Measurements from ENCODE around the gene SH3PXD2B. TPM values are rescaled to one million over a fixed set of nuclear protein-coding genes. Genes with fewer than 3 reads are reported as not detected.

The SH3PXD2B gene
- total RNA-seq, 1 experiment from 2014 or later: 64.1 TPM

- TF ChIP-seq, protein P1, sequence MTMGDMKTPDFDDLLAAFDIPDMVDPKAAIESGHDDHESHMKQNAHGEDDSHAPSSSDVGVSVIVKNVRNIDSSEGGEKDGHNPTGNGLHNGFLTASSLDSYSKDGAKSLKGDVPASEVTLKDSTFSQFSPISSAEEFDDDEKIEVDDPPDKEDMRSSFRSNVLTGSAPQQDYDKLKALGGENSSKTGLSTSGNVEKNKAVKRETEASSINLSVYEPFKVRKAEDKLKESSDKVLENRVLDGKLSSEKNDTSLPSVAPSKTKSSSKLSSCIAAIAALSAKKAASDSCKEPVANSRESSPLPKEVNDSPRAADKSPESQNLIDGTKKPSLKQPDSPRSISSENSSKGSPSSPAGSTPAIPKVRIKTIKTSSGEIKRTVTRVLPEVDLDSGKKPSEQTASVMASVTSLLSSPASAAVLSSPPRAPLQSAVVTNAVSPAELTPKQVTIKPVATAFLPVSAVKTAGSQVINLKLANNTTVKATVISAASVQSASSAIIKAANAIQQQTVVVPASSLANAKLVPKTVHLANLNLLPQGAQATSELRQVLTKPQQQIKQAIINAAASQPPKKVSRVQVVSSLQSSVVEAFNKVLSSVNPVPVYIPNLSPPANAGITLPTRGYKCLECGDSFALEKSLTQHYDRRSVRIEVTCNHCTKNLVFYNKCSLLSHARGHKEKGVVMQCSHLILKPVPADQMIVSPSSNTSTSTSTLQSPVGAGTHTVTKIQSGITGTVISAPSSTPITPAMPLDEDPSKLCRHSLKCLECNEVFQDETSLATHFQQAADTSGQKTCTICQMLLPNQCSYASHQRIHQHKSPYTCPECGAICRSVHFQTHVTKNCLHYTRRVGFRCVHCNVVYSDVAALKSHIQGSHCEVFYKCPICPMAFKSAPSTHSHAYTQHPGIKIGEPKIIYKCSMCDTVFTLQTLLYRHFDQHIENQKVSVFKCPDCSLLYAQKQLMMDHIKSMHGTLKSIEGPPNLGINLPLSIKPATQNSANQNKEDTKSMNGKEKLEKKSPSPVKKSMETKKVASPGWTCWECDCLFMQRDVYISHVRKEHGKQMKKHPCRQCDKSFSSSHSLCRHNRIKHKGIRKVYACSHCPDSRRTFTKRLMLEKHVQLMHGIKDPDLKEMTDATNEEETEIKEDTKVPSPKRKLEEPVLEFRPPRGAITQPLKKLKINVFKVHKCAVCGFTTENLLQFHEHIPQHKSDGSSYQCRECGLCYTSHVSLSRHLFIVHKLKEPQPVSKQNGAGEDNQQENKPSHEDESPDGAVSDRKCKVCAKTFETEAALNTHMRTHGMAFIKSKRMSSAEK (CRISPR knock-in tag; IDR thresholded peaks at IDR 0.05; ENCODE audit: borderline replicate concordance): no peak
- TF ChIP-seq, protein P2, sequence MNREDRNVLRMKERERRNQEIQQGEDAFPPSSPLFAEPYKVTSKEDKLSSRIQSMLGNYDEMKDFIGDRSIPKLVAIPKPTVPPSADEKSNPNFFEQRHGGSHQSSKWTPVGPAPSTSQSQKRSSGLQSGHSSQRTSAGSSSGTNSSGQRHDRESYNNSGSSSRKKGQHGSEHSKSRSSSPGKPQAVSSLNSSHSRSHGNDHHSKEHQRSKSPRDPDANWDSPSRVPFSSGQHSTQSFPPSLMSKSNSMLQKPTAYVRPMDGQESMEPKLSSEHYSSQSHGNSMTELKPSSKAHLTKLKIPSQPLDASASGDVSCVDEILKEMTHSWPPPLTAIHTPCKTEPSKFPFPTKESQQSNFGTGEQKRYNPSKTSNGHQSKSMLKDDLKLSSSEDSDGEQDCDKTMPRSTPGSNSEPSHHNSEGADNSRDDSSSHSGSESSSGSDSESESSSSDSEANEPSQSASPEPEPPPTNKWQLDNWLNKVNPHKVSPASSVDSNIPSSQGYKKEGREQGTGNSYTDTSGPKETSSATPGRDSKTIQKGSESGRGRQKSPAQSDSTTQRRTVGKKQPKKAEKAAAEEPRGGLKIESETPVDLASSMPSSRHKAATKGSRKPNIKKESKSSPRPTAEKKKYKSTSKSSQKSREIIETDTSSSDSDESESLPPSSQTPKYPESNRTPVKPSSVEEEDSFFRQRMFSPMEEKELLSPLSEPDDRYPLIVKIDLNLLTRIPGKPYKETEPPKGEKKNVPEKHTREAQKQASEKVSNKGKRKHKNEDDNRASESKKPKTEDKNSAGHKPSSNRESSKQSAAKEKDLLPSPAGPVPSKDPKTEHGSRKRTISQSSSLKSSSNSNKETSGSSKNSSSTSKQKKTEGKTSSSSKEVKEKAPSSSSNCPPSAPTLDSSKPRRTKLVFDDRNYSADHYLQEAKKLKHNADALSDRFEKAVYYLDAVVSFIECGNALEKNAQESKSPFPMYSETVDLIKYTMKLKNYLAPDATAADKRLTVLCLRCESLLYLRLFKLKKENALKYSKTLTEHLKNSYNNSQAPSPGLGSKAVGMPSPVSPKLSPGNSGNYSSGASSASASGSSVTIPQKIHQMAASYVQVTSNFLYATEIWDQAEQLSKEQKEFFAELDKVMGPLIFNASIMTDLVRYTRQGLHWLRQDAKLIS (CRISPR knock-in tag; IDR thresholded peaks at IDR 0.05; ENCODE audit: borderline replicate concordance): no peak
- no peak for TF ChIP-seq CREB1 (CRISPR knock-in tag; IDR thresholded peaks at IDR 0.05)
- TF ChIP-seq, protein P3, sequence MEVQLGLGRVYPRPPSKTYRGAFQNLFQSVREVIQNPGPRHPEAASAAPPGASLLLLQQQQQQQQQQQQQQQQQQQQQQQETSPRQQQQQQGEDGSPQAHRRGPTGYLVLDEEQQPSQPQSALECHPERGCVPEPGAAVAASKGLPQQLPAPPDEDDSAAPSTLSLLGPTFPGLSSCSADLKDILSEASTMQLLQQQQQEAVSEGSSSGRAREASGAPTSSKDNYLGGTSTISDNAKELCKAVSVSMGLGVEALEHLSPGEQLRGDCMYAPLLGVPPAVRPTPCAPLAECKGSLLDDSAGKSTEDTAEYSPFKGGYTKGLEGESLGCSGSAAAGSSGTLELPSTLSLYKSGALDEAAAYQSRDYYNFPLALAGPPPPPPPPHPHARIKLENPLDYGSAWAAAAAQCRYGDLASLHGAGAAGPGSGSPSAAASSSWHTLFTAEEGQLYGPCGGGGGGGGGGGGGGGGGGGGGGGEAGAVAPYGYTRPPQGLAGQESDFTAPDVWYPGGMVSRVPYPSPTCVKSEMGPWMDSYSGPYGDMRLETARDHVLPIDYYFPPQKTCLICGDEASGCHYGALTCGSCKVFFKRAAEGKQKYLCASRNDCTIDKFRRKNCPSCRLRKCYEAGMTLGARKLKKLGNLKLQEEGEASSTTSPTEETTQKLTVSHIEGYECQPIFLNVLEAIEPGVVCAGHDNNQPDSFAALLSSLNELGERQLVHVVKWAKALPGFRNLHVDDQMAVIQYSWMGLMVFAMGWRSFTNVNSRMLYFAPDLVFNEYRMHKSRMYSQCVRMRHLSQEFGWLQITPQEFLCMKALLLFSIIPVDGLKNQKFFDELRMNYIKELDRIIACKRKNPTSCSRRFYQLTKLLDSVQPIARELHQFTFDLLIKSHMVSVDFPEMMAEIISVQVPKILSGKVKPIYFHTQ (CRISPR knock-in tag; IDR thresholded peaks at IDR 0.05): no peak
- no peak for TF ChIP-seq EMX1 (CRISPR knock-in tag; IDR thresholded peaks at IDR 0.05)
- TF ChIP-seq ZSCAN18 (CRISPR knock-in tag; IDR thresholded peaks at IDR 0.05): no peak
- no peak for TF ChIP-seq ELF4 (CRISPR knock-in tag; IDR thresholded peaks at IDR 0.05; ENCODE audit: low read depth)
- no peak for TF ChIP-seq MYBL2 (CRISPR knock-in tag; IDR thresholded peaks at IDR 0.05)
- no peak for TF ChIP-seq OVOL2 (CRISPR knock-in tag; IDR thresholded peaks at IDR 0.05; ENCODE audit: borderline replicate concordance)
- TF ChIP-seq, protein P4, sequence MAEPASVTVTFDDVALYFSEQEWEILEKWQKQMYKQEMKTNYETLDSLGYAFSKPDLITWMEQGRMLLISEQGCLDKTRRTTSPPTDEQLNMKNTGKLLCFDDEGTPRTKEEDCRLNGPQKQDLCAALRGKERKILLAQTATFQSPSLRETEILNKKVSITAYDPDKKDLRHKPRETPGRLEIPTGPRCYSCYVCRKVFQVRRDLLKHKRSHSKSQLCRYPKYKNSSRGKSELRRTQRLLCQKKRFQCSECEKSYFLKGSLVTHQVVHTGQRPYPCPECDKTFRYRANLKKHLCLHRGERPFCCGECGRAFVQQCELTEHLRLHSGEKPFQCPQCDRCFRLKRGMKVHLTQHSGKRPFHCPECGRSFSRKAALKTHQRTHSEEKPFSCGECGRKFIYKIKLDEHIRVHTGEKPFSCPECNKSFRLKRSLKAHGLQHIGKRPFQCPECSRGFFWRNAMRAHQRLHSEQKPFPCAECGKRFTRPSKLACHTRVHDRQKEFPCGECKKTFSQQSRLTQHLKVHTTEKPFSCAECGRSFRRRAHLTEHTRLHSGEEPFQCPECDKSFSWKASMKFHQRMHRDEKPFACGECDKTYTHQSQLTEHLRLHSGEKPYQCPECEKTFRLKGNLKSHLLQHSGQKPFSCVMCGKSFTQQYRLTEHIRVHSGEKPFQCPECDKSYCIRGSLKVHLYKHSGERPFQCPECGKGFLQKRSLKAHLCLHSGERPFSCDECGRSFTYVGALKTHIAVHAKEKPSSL (CRISPR knock-in tag; conservative IDR thresholded peaks at IDR 0.05): no peak
These were observed 19.1 kb upstream of the SH3PXD2B start (continued) for GRCh38 chr5:172473427-172473826.

DNA sequence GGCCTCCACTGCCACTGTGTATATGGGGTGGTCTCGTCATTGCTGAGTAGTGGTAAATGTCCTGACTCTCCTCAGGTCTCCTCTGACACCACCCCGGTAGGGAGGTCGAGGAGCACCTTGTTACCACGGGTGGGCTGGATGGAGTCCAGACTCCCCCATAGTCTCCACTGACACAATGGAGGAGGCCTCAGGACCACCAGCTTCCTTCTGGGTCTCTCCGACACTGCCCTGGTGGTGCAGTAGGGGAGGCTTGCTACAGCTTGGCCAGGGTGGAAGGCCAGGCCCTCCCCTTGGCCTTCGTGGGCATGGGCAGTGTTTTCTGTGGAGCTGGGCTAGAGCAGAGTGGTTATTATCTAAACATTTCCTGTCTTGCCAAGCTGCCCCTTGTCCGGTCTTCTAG is 15.4 kb upstream of the SH3PXD2B start:
- Mint-ChIP-seq H3K36me3 (peaks cover 2% of the 10 kb centered on the region; the same call in 1 of the 2 replicates), H3K4me1 (no peaks in the 10 kb centered on the region), H3K27me3 (ENCODE audit: low read depth) (peaks cover 45% of the 10 kb centered on the region), H3K4me3 (no peak overlapping the region), H3K9me3 (peaks cover 9% of the 10 kb centered on the region), H3K27ac (no peak overlapping the region)
- ChIA-PET POLR2A (no interaction called here), CTCF (interaction anchor here (1.1 to 4.6 kb wide), 3 partner anchors 18 to 228 kb away, joined by 3 to 18 read pairs (median 3); no protein-coding TSS in a partner anchor)
- DNase-seq (ENCODE audit: low spot score) (no peak), ATAC-seq (no peak)
- no peak for TF ChIP-seq CREB1 (CRISPR knock-in tag; IDR thresholded peaks at IDR 0.05)
- no peak for TF ChIP-seq GTF2I (CRISPR knock-in tag; conservative IDR thresholded peaks at IDR 0.05)
- no peak for TF ChIP-seq ELF4 (CRISPR knock-in tag; IDR thresholded peaks at IDR 0.05; ENCODE audit: low read depth)
- TF ChIP-seq ZSCAN18 (CRISPR knock-in tag; IDR thresholded peaks at IDR 0.05): no peak
- no peak for TF ChIP-seq ZNF671 (CRISPR knock-in tag; IDR thresholded peaks at IDR 0.05)
- TF ChIP-seq TEAD1 (CRISPR knock-in tag; IDR thresholded peaks at IDR 0.05): no peak
- TF ChIP-seq SMAD3 (CRISPR knock-in tag; IDR thresholded peaks at IDR 0.05; ENCODE audit: borderline replicate concordance): no peak
- TF ChIP-seq ZNF416 (CRISPR knock-in tag; IDR thresholded peaks at IDR 0.05): no peak
- no peak for TF ChIP-seq CDX4 (CRISPR knock-in tag; IDR thresholded peaks at IDR 0.05; ENCODE audit: borderline replicate concordance)
